ENCODE measurements around the gene KDM6A.

KDM6A gene

GRCh38 chrX:44961817-44962607 is 89.0 kb downstream of the KDM6A start:
- no peak overlapping the region for H2AFZ ChIP-seq (ENCODE audit: low read length)
- no peaks in the 10 kb centered on the region for H3K9me2 ChIP-seq (ENCODE audit: low read depth, low read length)
- H3K9me3 ChIP-seq (ENCODE audit: low read length): no peaks in the 10 kb centered on the region
- H3K4me3 ChIP-seq (ENCODE audit: low read depth, low read length, poor library complexity, severe bottlenecking): no peak overlapping the region
- peaks cover 15% of the 10 kb centered on the region for H3K36me3 ChIP-seq (ENCODE audit: insufficient read depth, low read length)
- H3K4me2 ChIP-seq (ENCODE audit: low read length): no peak overlapping the region
- H3K27ac ChIP-seq (ENCODE audit: low read depth, low read length, poor library complexity, severe bottlenecking): no peak overlapping the region
- no peaks in the 10 kb centered on the region for H3F3A ChIP-seq (ENCODE audit: insufficient read depth, low read length)
- H4K20me1 ChIP-seq (ENCODE audit: insufficient read depth, low read length): no peaks in the 10 kb centered on the region
- H3K4me1 ChIP-seq (ENCODE audit: insufficient read depth, low read length, severe bottlenecking): no peaks in the 10 kb centered on the region
- no peak for TF ChIP-seq EZH2 (IDR thresholded peaks at IDR 0.05; ENCODE audit: borderline replicate concordance, low read length)
- no peak for TF ChIP-seq CTCF (IDR thresholded peaks at IDR 0.05; ENCODE audit: low read length)
- no peaks in the 10 kb centered on the region for H3K27me3 ChIP-seq (ENCODE audit: insufficient read depth, low read length)
- peaks cover 51% of the 10 kb centered on the region for H3K79me2 ChIP-seq (ENCODE audit: insufficient read depth, low read length)
- H3K9ac ChIP-seq (ENCODE audit: low read length): no peak overlapping the region

GRCh38 chrX:44962944-44963343 is 90.0 kb downstream of the KDM6A start:
- Histone ChIP-seq H3K27ac (ENCODE audit: low read depth, low read length, poor library complexity, severe bottlenecking) (no peak overlapping the region), H3K9me2 (ENCODE audit: low read depth, low read length) (no peaks in the 10 kb centered on the region), H4K20me1 (ENCODE audit: insufficient read depth, low read length) (no peaks in the 10 kb centered on the region), H3K4me1 (ENCODE audit: insufficient read depth, low read length, severe bottlenecking) (no peaks in the 10 kb centered on the region), H2AFZ (ENCODE audit: low read length) (no peak overlapping the region), H3K9me3 (ENCODE audit: low read length) (no peaks in the 10 kb centered on the region), H3K36me3 (ENCODE audit: insufficient read depth, low read length) (peaks cover 15% of the 10 kb centered on the region), H3K4me2 (ENCODE audit: low read length) (no peak overlapping the region), H3K9ac (ENCODE audit: low read length) (no peak overlapping the region), H3K4me3 (ENCODE audit: low read depth, low read length, poor library complexity, severe bottlenecking) (no peak overlapping the region), H3K27me3 (ENCODE audit: insufficient read depth, low read length) (no peaks in the 10 kb centered on the region), H3F3A (ENCODE audit: insufficient read depth, low read length) (no peaks in the 10 kb centered on the region), H3K79me2 (ENCODE audit: insufficient read depth, low read length) (peaks cover 46% of the 10 kb centered on the region)
- TF ChIP-seq CTCF (IDR thresholded peaks at IDR 0.05; ENCODE audit: low read length) (no peak), EZH2 (IDR thresholded peaks at IDR 0.05; ENCODE audit: borderline replicate concordance, low read length) (no peak)

GRCh38 chrX:44967221-44967620 is 94.2 kb downstream of the KDM6A start:
- H3F3A ChIP-seq (ENCODE audit: insufficient read depth, low read length): no peaks in the 10 kb centered on the region
- no peak overlapping the region for H3K9ac ChIP-seq (ENCODE audit: low read length)
- no peaks in the 10 kb centered on the region for H3K27me3 ChIP-seq (ENCODE audit: insufficient read depth, low read length)
- no peak overlapping the region for H3K4me2 ChIP-seq (ENCODE audit: low read length)
- no peaks in the 10 kb centered on the region for H3K9me3 ChIP-seq (ENCODE audit: low read length)
- no peak overlapping the region for H3K27ac ChIP-seq (ENCODE audit: low read depth, low read length, poor library complexity, severe bottlenecking)
- no peak overlapping the region for H2AFZ ChIP-seq (ENCODE audit: low read length)
- H4K20me1 ChIP-seq (ENCODE audit: insufficient read depth, low read length): no peaks in the 10 kb centered on the region
- no peaks in the 10 kb centered on the region for H3K4me1 ChIP-seq (ENCODE audit: insufficient read depth, low read length, severe bottlenecking)
- H3K4me3 ChIP-seq (ENCODE audit: low read depth, low read length, poor library complexity, severe bottlenecking): no peak overlapping the region
- H3K36me3 ChIP-seq (ENCODE audit: insufficient read depth, low read length): peaks cover 15% of the 10 kb centered on the region
- TF ChIP-seq EZH2 (IDR thresholded peaks at IDR 0.05; ENCODE audit: borderline replicate concordance, low read length) (no peak), CTCF (IDR thresholded peaks at IDR 0.05; ENCODE audit: low read length) (no peak)
- H3K79me2 ChIP-seq (ENCODE audit: insufficient read depth, low read length): peaks cover 14% of the 10 kb centered on the region; the same call in 1 of the 2 replicates
- H3K9me2 ChIP-seq (ENCODE audit: low read depth, low read length): no peaks in the 10 kb centered on the region
